ENCODE results near the gene PIH1D1. TPM values are rescaled to one million over a fixed set of nuclear protein-coding genes. Genes with fewer than 3 reads are reported as not detected.
"Not testable (repeated sequence)": the region's sequence is repeated elsewhere in the genome, so short reads cannot be mapped to it uniquely, and the experiment has no call there.

The PIH1D1 gene
- total RNA-seq, 1 donor from 2014 or later: 54.6 TPM

GRCh38 chr19:49475995-49476880 lies 24.6 kb upstream of the PIH1D1 start:
- Mint-ChIP-seq H3K27ac (ENCODE audit: unreplicated experiment) (peak overlapping the region; percentile 12), H3K4me1 (ENCODE audit: low read depth) (peaks cover 9% of the 10 kb centered on the region), H3K4me3 (ENCODE audit: unreplicated experiment) (no peak overlapping the region), H3K36me3 (ENCODE audit: low read depth) (no peaks in the 10 kb centered on the region), H3K9me3 (ENCODE audit: low read depth) (no peaks in the 10 kb centered on the region), H3K27me3 (ENCODE audit: low read depth) (peaks cover 2% of the 10 kb centered on the region)
- DNase-seq (ENCODE audit: low spot score): no peak
- TF ChIP-seq CTCF (IDR thresholded peaks at IDR 0.05): peak; percentile 75

- no peak overlapping the region for H3K27ac Mint-ChIP-seq (ENCODE audit: unreplicated experiment)
- peaks cover 2% of the 10 kb centered on the region for H3K27me3 Mint-ChIP-seq (ENCODE audit: low read depth)
- H3K4me3 Mint-ChIP-seq (ENCODE audit: unreplicated experiment): no peak overlapping the region
- H3K36me3 Mint-ChIP-seq (ENCODE audit: low read depth): no peaks in the 10 kb centered on the region
- peaks cover 9% of the 10 kb centered on the region for H3K4me1 Mint-ChIP-seq (ENCODE audit: low read depth)
- H3K9me3 Mint-ChIP-seq (ENCODE audit: low read depth): no peaks in the 10 kb centered on the region
- DNase-seq (ENCODE audit: low spot score): no peak
- no peak for TF ChIP-seq CTCF (IDR thresholded peaks at IDR 0.05)
Measured at GRCh38 chr19:49475191-49475917, 23.7 kb upstream of the PIH1D1 start.

DNA sequence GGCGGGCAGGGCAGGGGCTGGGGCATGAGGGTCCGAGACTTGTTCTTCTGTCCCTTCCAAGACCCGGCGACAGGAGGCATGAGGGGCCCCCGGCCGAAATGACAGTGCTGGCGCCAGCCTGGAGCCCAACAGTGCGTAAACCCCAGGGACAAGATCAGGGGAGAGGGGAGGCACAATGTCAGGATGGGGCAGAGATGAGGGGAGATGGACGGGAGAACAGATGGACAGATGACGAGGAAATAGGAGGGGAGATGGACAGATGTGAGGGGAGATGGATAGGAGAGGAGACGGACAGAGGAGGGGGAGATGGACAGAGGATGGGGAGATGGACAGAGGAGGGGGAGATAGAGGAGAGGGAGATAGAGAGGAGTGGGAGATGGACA lies 22.9 kb upstream of the PIH1D1 start:
- Mint-ChIP-seq H3K9me3 (ENCODE audit: low read depth) (no peaks in the 10 kb centered on the region), H3K4me1 (ENCODE audit: low read depth) (peaks cover 9% of the 10 kb centered on the region), H3K36me3 (ENCODE audit: low read depth) (no peaks in the 10 kb centered on the region), H3K4me3 (ENCODE audit: unreplicated experiment) (peak overlapping the region; percentile 70), H3K27ac (ENCODE audit: unreplicated experiment) (peak overlapping the region; percentile 12), H3K27me3 (ENCODE audit: low read depth) (peaks cover 2% of the 10 kb centered on the region)
- no peak for TF ChIP-seq CTCF (IDR thresholded peaks at IDR 0.05)
- DNase-seq (ENCODE audit: low spot score): no peak

GRCh38 chr19:49473868-49474541 lies 22.4 kb upstream of the PIH1D1 start, which contains the start of gene FLT3LG:
Gene FLT3LG, plus strand, starts transcription at chr19:49474215. Its CDS starts 425 bp downstream, at chr19:49474640.
- H3K4me3 Mint-ChIP-seq (ENCODE audit: unreplicated experiment): peak within 1 kb of the TSS; percentile 70
- DNase-seq (ENCODE audit: low spot score): no peak
- H3K9me3 Mint-ChIP-seq (ENCODE audit: low read depth): no peaks in the 10 kb centered on the region
- TF ChIP-seq CTCF (IDR thresholded peaks at IDR 0.05): peak; percentile 99
- peaks cover 2% of the 10 kb centered on the region for H3K36me3 Mint-ChIP-seq (ENCODE audit: low read depth)
- H3K27ac Mint-ChIP-seq (ENCODE audit: unreplicated experiment): peak within 1 kb of the TSS; percentile 57
- peaks cover 11% of the 10 kb centered on the region for H3K4me1 Mint-ChIP-seq (ENCODE audit: low read depth)
- H3K27me3 Mint-ChIP-seq (ENCODE audit: low read depth): peaks cover 2% of the 10 kb centered on the region

DNA sequence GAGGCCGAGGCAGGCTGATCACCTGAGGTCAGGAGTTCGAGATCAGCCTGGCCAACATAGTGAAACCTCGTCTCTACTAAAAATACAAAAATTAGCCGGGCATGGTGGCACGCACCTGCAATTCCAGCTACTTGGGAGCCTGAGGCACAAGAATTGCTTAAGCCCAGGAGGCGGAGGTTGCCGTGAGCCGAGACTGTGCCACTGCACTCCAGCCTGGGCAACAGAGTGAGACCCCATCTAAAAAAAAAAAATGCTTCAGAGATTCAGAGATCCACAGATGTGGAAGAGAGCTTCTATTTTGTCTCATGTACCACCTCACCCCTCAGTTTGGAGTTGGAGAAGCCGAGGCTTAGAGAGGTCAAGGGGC lies 21.9 kb upstream of the PIH1D1 start:
- not testable (repeated sequence) for DNase-seq (ENCODE audit: low spot score); H3K36me3 Mint-ChIP-seq (ENCODE audit: low read depth); H3K9me3 Mint-ChIP-seq (ENCODE audit: low read depth); H3K27me3 Mint-ChIP-seq (ENCODE audit: low read depth); H3K27ac Mint-ChIP-seq (ENCODE audit: unreplicated experiment)
- H3K4me3 Mint-ChIP-seq (ENCODE audit: unreplicated experiment): peak overlapping the region; percentile 70
- peaks cover 13% of the 10 kb centered on the region for H3K4me1 Mint-ChIP-seq (ENCODE audit: low read depth)

All from chondrocyte (in vitro differentiated cells).